Activated CD4-positive, alpha-beta T cell treated with anti-CD3 and anti-CD28 coated beads, Interleukin-10, Interleukin-2, amounts not matched to agents 100 ng/mL and 50 ng/mL, durations not matched to agents 16 hours and 8 hours (primary cell): Measurements from ENCODE around the gene LMF2.
A peak's percentile ranks its signal among the peaks of the same experiment; 100 is the strongest.
"Not testable (repeated sequence)": the region's sequence is repeated elsewhere in the genome, so short reads cannot be mapped to it uniquely, and the experiment has no call there.

Experiments used
- DNase-seq: peaks from one replicate; pipeline ENCODE4 v3.0.0-alpha.2; 2020

Gene LMF2

GRCh38 chr22:50522806-50523438 is 15.4 kb upstream of the LMF2 start:
- DNase-seq = no peak

- no peak for DNase-seq
Observed at GRCh38 chr22:50522208-50522805, 14.8 kb upstream of the LMF2 start.

- no peak for DNase-seq
Observed at GRCh38 chr22:50521710-50522109, 14.2 kb upstream of the LMF2 start.

- no peak for DNase-seq
Observed at GRCh38 chr22:50520826-50521453, 13.4 kb upstream of the LMF2 start.

- DNase-seq = not testable (repeated sequence)
Observed at GRCh38 chr22:50520184-50520583, 12.7 kb upstream of the LMF2 start.

- no peak for DNase-seq
Observed at GRCh38 chr22:50519151-50519550, 11.6 kb upstream of the LMF2 start.

GRCh38 chr22:50518606-50519005 is 11.1 kb upstream of the LMF2 start:
- DNase-seq = no peak

GRCh38 chr22:50517495-50518260 is 10.2 kb upstream of the LMF2 start:
- no peak for DNase-seq

GRCh38 chr22:50516891-50517290 is 9.4 kb upstream of the LMF2 start:
- no peak for DNase-seq

- no peak for DNase-seq
Observed at GRCh38 chr22:50516068-50516467, 8.6 kb upstream of the LMF2 start.

- DNase-seq = no peak
Observed at GRCh38 chr22:50513175-50513574, 5.7 kb upstream of the LMF2 start.

- no peak for DNase-seq
Observed at GRCh38 chr22:50508897-50509296, 1.4 kb upstream of the LMF2 start.

GRCh38 chr22:50507991-50508884 is 736 bp upstream of the LMF2 start, which contains the start of gene NCAPH2:
Gene NCAPH2, plus strand, starts transcription at chr22:50508224. Its CDS starts 114 bp downstream, at chr22:50508338.
- peak; percentile 98 for DNase-seq

GRCh38 chr22:50506611-50507420 is 686 bp downstream of the LMF2 start:
- DNase-seq = no peak

GRCh38 chr22:50505776-50506610 is 1.5 kb downstream of the LMF2 start:
- no peak for DNase-seq

GRCh38 chr22:50505276-50505775 is 2.2 kb downstream of the LMF2 start:
- DNase-seq = no peak

GRCh38 chr22:50504369-50505211 is 2.9 kb downstream of the LMF2 start:
- DNase-seq = no peak

- DNase-seq = peak; percentile 26
Observed at GRCh38 chr22:50503475-50504145, 3.9 kb downstream of the LMF2 start.
